Femur (tissue), 1 donor: ENCODE data around the gene ATG10.
"Not testable (repeated sequence)": the region's sequence is repeated elsewhere in the genome, so short reads cannot be mapped to it uniquely, and the experiment has no call there.

Experiments used
- DNase-seq: peaks from one replicate; pipeline ENCODE4 v3.0.0-alpha.2; 2017

Gene ATG10

DNA sequence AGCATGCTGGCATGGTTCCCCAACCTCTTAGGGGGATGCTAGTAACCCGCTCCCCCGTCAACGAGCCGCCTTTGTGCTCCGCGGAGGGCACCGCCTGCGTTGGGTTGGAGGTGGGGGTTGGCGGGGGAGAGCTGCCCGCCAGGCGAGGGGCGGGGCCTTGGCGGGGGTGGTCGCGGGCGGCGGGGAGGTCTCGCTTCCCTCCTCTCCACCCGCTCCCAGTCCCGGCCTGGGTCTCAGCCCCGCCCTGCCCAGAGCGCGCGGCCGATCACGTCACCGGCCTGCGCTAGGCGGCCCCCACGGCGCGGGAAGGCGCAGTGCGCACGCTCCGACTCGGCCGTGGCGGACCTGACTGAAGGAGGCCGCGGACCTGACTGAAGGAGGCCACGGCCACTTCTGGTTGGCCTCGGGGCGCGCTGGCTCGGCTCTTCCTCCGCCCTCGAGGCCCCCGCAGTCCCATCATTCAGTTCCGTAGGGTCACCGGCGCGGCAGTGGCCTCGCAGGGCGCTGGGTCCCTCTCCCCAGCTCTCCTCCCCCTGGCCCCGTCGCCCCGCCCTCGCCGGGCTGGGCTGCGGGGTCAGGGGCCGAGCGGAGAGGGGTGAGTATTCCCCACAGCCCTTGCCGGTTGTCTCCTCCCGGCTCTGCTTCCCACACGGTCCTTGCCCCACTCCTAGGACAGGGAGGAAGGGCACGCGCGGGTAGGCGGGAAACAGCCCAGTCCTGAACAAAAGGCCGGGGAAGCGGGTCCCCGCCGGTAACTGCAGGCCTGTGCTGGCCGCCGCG is at the start of gene ATG10:
Gene ATG10 (plus strand): TSS at position 312 of the 780 bp plus-strand sequence. CDS start 15,548 bp downstream, outside the sequence.
- peak; percentile 97 for DNase-seq

DNA sequence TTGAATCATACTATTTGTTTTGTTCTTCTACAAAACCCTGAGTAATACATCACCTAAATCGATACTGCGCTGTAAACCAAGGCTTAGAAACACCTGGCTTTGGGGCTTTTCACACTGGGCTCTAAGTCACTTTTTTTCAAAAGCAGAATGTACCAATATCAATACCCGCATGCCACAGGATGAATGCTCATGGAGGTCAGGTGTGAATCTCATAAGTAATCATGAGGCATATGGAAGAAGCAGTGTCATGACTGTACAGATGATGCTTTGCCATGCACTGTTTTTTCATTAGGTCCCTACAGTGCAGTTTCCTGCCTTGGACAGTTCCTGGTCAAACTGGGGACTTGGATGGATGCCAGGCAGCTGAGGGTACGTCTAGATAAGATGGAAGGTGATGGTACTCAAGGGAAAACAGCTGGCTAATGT is 49.0 kb upstream of the ATG10 start:
- no peak for DNase-seq

DNA sequence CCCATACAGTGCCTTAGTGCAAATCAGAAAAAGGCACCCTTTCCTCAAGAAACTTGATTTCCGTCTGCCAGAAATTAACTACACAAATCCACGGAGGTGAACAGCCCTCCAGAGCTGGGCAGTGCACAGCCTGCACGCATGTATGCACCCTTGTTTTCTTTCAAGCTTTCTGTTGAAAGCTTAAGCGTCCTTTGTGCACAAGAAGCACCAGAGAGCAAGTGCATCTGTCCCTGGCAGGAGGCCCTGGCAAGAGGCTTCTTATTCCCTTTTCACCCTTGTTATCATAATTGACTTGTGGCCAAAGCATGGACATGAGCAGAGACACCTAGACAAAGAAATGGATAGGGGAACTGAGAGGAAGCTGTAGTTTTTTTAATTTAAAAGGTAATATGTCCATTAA is 47.4 kb upstream of the ATG10 start:
- DNase-seq: no peak

DNA sequence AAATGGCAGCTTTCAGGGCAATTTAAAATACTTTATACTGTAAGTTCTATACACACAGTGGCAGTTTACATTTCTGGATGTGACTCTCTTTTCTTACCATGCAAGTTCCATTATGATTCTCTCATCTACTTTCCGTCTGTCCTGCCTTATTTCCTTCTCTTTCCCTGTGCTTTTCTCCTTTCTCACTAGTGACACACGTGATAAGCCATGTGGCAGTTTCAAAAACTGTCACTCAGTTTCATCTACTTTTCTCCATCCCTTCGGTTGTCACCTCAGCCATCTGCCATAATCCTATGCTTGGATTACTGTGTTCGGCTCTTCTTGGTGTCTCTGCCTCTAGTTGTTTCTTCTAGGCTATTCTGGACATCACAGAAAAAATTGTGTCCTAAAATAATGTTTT is 46.8 kb upstream of the ATG10 start:
- no peak for DNase-seq

DNA sequence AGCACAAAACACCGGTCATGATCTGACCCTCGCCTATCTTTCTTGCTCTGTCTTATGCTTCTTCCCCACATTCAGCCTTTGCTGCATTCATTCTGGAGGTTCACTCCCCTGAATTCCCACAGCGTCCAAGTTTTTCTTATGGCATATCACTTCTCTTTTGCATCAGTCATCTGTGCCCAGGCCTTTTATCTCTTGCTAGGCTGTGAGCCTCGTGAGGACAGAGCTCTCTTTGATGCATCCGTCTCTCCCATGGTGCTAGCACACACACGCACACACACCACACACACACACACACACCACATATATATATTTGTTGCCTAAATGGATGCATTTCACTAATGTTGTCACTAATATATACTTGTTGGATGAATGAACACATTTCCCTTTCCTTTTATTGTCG is 45.8 kb upstream of the ATG10 start:
- DNase-seq: no peak

DNA sequence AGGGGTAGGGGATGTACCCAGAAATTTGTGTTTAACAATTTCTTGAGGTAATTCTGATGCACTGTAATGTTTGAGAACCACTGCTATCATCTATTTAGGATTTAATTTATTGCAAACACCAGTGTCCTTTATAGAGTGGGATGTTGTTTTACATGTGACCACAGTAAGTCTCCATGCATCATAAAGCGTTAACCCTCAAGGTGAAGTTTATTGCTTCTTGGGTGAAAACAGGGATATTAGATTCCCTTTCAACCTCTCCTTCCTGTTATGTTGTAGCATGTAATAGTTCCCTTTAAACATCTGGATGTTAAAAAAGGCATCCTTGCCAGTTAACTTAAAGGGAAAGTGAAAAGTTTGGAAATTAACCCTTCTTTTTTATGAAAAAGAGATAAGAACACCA is 35.8 kb upstream of the ATG10 start:
- no peak for DNase-seq

DNA sequence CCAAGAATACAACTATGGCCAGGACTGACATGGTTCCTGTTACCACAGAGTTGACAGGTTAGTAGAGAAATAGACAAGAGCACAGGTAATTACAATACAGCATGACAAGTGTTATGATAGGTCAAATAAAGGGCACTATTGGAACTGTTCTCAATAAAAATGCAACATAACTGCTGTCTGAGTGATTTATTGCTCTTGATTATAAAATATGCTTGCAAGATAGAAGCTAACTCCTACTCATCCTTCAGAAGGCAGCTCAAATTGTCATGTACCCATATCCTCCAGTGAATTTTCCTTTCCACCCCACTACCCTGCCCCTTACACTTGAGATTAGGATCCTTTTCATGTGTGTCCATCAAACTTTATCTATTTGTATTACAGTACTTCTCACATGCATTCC is 35.1 kb upstream of the ATG10 start:
- no peak for DNase-seq

DNA sequence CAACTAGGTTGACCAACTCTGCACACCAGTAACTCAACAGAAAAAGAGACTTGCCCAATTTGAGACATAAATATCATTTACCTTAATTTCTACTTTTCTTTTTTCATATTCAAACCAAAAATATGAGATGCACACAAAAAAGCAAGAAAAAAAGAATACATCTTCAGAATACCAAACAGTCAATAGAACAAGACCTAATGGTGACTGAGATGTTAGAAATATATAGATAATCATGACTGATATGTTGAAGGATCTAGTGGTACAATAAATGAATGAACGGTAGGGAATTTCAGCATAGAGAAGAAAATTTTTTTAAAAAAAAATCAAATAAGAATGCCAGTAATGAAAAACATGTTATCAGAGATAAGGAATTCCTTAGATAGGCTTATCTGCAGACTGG is 29.1 kb upstream of the ATG10 start:
- DNase-seq: no peak

DNA sequence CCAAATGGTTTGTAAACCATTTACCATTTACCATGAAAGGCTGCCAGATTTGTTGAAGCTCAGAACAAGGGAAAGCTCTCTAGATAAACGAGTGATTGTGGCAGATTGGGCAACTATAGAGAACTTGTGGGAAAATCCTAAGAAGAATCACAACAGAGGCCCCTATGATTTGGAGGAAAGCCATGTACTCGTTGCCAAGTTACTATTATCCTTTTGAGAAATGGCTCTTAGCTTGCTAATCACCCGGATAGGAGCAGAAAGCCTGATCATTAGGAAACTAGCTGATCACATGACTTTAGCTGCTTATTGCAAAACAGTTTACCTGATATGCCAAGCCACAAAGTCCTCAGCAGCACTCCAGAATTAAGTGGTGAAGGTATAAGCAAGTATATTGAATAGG is 23.5 kb upstream of the ATG10 start:
- no peak for DNase-seq

DNA sequence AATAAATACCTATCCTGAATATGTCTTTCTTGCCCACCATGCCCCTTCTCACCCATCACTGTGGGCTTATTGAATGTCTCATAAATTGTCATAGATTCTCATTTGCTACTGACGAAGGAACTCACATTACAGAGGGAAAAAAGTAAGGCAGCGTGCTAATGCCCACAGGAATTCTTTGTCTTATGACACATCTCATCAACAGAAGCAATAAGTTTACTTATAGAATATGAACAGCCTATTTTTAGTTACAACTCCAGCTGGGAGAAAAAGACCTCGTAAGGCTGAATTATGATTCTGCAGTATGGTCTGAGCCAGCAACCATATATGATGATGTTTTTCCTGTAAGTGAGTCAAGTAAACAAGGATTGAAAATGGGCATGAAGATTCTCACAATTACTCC is 22.4 kb upstream of the ATG10 start:
- no peak for DNase-seq

DNA sequence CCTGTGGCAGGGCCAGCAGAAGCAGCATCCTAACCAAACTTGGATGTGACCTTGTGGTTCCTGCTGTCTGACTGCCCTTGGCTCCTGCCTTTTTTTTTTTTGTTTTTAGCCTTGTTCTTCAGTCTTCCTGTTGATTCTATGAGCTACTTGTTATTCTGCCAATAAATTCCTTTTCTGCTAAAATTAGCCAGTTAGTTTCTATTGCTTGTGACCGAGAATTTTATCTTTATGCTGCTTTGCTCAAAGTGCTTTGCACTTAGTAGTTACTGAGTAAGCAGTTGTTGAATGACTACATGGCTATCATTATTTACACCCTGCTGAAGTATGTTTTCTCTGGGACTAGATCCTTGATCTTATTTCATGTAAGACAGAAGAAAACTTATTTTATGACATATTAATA is 20.8 kb upstream of the ATG10 start:
- DNase-seq: no peak

DNA sequence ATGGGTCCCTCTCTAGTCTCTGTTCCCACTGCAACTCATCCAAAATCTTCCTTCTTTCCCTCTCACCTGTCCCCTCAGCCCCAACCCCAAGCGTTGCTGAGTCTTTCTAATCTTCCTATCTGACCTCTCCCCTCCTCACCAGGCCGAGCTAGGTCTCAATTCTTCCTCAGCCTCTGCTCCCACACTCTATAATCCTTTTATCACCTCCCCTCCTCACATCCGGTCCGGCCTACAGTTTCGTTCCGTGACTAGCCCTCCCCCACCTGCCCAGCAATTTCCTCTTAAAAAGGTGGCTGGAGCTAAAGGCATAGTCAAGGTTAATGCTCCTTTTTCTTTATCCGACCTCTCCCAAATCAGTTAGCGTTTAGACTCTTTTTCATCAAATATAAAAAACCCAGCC is 17.0 kb upstream of the ATG10 start:
- not testable (repeated sequence) for DNase-seq

DNA sequence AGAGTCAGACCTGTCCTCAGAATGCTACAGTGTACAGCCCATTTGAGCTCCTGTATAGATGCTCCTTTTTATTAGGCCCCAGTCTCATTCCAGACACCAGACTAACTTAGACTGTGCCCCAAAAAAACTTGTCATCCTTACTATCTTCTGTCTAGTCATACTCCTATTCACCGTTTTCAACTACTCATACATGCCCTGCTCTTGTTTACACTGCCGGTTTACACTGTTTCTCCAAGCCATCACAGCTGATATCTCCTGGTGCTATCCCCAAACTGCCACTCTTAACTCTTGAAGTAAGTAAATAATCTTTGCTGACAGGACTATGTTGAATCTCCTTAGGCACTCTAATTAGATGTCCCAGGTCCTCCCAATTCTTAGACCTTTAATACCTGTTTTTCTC is 13.7 kb upstream of the ATG10 start:
- not testable (repeated sequence) for DNase-seq

DNA sequence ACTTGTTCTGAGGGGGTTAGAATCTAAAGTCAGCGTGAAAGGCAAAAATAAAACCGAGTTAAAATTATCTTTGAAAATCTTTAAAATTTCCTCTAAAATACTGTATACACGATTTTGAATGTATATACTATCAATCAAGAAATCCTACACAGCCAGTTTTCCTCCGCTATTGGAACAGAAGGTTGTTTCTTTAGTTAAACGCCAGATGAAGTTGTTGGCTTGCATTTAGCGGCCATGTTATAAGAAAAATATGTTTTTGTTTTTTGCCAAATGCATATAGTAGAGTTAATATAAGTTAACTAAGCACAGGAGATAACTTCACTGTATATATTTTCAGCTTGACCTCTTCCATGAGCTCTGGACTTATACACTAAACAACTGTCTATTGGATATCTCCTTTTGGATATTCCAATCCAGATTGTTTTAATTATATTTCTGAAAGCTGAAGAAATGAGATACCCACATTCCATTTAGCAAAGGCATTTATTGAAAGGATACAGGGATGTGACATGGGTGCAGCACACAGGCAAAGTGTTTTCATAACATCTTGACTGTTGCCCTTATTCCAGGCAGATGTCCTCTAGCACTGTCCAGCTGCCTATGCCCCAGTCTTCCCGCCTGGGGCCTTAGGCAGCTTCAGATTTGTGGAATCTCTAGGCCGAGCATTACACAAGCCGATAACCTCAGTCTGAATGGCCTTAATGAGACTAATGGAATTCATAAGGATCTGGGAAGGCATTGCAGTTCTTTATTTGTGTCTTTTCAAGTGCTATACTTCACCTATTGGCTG is 10.0 kb upstream of the ATG10 start:
- no peak for DNase-seq

DNA sequence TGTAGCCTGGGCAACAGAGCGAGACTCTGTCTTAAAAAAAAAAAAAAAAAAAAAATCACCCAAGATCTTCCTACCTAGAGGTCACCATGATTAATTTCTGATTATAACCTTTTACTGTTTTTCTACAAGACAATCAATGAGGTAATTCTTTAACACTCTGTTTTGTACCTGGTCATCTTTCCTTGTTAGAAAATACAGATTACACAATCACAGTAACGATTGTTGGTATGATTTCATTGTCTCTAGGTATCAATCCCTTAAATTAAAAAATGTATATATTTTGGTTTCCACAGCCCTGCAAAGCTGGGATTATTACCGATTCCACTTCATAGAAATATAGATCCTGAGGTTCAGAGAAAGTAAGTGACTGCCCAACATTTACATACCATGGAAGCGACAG is 8.3 kb upstream of the ATG10 start:
- no peak for DNase-seq

DNA sequence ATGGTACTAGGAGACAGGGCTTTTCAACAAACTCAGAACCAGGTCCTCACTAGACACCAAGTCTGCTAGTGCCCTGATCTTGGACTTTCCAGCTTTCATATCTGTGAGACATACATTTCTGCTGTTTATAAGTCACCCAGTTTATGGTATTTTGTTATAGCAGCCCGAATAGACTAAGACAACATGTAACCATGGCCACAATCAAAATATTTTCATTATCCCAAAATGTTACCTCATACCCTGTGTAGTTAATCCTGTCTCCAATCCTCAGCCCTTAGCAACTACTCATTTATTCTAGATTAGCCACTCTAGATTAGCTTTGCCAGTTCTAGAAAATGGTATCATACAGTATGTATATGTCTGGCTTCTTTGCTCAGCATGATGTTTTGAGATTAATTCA is 6.3 kb upstream of the ATG10 start:
- no peak for DNase-seq

DNA sequence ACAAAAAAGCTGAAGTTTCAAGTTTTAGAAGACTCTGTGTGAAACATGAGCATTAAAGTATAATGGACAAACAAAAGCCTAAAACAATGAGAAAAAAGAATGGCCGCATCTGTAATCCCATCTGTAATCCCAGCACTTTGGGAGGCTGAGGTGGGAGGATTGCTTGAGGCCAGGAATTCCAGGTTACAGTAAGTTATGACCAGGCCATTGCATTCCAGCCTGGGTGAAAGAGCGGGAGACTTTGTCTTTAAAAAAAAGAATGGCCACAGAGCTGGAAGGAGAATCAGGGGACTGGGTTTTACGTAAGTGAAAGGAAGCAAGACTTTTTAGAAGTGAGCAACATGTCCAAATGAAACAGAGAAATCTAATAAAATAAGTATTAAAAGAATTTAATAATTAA is 2.6 kb upstream of the ATG10 start:
- DNase-seq: no peak

DNA sequence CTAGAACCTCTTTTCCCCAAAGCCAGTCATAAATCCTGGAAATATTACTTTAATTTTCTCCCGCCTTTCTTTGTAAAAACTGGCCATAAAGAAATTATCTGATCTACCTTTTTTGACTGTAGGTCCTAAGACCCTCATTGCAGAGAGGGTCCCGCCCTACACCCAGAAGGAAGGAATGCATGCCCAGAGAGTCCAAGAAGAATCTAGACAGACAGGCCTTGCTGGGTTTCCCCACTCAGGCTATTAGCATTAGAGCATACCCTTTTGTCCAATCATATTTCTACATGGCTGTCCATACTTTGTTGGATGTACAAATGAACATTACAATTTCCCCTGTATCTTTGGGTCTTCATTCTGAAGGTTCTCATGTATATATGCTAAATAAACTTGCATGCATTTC is 1.9 kb upstream of the ATG10 start:
- DNase-seq: no peak

DNA sequence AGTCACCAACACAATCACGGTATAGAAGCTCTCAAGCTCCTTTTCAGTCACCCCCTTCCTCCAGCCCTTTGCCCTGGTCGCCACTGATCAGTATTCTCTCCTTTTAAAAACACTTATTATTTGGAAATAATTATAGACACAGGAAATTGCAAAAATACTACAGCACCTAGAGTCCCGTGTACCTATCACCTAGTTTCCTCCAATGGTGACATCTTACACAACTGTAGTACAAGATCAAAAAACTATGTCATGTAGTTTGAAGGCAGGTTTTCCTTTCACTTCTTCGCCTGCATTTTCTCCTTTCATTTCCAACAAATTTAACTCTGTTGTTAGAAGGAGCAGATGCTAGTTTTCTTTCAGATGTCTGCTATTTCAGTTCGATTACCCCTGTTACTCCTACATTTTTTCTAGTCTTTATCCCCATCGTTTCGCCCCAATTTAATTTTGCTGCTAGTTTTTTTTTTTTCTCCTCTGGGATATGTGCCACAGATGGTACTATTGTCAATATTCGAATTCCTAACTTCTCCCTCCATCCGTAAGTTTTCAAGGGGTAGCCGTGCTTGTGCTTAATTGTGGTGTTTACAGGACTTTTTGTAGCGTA is 612 bp upstream of the ATG10 start:
- DNase-seq: peak; percentile 32

DNA sequence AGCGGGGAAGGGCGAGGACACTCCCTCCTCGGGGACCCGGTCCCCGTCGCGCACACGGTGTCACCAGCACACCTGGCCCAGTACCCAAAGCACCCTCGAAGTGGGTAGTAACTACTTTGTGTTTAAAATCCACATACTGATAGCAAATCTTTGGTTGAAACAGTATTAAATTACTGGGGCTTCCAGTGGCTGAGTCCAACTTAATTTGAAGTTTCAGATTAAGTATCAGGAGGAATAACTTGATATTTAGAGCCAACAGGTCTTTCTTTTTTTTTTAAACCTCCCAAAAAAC is 615 bp downstream of the ATG10 start:
- no peak for DNase-seq

DNA sequence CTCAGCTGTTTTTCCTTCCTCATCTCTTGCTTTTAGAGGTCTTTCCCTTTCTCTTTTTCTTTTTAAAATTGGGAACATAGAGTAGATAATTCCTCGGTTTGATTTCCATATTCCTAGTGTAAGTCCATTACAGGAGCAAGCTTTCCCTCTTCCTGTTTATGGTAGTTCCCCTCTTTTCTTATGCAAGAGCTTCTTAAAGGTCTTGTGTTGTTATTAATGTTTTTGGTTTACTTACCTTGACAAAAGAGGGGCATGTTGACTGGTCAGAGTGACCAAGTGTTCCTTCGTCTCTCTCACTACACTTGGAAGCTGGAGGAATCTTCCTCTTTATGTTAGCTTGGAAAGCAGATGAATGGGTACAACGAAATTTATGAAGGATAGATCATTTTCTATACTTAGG is 8.3 kb downstream of the ATG10 start:
- DNase-seq: no peak

DNA sequence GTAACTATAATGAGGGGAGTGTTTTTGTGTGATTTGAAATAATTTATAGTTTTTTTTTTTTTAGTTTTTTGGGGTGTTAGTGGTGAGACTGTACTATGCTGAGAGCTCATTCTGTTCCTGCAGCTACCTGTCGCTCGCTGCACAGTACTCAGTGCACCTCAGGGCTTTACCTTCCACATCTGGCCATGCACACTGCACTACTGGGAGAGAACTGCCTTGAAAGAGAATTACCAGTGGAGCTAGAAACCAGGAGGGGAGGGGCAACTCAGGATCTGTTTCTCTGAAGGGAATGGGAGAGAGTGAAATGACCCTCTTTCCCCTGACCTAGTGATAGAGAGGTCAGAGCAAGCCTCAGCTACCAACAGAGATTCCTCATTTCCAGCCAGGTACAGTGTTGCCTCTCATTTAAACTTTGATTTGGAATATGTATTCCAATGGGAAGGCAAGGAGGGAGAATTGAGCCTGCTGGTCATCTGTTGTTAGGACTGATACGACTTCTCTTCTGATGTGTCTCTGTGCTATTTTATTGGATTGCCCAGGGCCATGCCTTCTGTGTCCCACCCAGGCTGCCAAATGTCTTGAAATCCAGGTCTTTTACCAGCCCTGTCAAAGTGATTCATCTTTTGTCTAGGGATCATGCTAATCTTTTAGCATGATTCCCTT is 8.9 kb downstream of the ATG10 start:
- no peak for DNase-seq

DNA sequence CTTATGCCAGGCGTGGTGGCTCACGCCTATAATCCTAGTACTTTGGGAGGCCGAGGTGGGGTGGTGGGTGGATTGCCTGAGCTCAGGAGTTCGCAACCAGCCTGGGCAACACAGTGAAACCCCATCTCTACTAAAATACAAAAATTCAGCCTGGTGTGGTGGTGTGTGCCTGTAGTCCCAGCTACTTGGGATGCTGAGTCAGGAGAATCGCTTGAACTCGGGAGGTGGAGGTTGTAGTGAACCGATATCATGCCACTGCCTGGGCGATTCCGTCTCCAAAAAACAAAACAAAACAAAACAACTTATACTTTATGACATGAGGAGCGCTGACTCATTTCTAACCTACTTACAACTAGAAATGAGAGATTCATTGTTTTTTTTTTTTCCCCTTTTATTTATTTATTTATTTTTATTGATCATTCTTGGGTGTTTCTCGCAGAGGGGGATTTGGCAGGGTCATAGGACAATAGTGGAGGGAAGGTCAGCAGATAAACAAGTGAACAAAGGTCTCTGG is 10.4 kb downstream of the ATG10 start:
- DNase-seq: not testable (repeated sequence)
